M059J (cell line): ENCODE results near the gene SYT6. TPM values are rescaled to one million over a fixed set of nuclear protein-coding genes. Genes with fewer than 3 reads are reported as not detected.
"Not testable (repeated sequence)": the region's sequence is repeated elsewhere in the genome, so short reads cannot be mapped to it uniquely, and the experiment has no call there.

ENCODE experiments used
- DNase-seq: peaks from one replicate; pipeline ENCODE4 v3.0.0-alpha.2; 2012; ENCODE audit warnings: low read depth
- total RNA-seq: library from RNA; depleted of rRNA; stranded (reverse); fragments of >200 nt; shearing (Covaris generic); gene quantifications from 2 replicates; pipeline ENCODE4 v1.2.3, GENCODE V29; 2014; rRNA removed

The SYT6 gene
- total RNA-seq, 1 experiment from 2014 or later = not detected

DNA sequence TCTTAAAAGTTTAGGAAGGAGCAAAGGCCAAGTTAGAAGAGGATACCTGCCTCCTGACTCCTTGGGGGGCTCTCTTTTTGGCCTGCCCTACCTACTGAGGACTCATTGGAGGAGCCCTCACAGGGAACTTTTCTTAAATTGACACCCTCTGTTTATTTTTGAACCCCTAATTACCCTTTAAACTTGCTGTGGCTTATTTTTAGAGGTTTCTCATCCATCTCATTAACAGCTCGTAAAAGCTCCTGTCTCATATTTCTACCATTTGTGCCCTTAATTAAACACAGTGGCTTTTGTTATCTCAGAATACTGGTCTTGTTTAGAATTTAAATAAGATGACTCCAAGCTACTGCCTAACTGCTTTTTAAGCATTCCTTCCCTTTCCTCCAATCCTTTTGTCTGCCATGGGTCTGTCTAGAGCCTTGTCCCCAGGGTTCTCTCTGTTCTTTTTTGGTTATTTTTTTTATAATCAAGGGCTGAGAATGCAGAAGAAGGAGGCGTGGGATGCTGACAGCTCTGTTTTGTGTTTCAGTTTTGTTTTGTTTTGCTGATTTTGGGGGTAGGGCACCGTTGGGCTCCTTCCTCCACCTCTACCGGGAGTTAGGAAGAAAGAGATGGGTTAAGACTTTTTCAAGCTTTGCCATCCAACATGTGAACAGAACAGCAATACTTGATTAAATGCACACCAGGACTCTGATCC, 78.0 kb downstream of the SYT6 start:
- DNase-seq = no peak

- DNase-seq = no peak
Measured at GRCh38 chr1:114075105-114075504, 78.6 kb downstream of the SYT6 start.

GRCh38 chr1:114072246-114072645, 81.4 kb downstream of the SYT6 start:
- DNase-seq = no peak

GRCh38 chr1:114069762-114070161, 83.9 kb downstream of the SYT6 start:
- DNase-seq = not testable (repeated sequence)

DNA sequence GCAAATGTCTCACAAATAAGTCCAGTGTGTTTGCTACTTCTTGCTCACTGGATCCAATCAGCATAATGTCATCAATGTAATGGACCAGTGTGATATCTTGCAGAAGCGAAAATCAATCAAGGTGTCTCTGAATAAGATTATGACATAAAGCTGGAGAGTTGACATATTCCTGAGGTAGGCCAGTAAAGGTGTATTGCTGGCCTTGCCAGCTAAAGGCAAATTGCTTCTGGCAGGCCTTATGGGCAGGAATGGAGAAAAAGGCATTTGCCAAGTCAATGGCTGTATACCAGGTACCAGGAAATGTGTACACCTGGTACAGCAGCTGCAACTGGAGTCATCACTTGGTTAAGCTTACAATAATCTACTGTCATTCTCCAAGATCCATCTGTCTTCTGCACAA, 85.0 kb downstream of the SYT6 start:
- not testable (repeated sequence) for DNase-seq

GRCh38 chr1:114065671-114066070, 88.0 kb downstream of the SYT6 start:
- not testable (repeated sequence) for DNase-seq

GRCh38 chr1:114063544-114063943, 90.1 kb downstream of the SYT6 start:
- no peak for DNase-seq

DNA sequence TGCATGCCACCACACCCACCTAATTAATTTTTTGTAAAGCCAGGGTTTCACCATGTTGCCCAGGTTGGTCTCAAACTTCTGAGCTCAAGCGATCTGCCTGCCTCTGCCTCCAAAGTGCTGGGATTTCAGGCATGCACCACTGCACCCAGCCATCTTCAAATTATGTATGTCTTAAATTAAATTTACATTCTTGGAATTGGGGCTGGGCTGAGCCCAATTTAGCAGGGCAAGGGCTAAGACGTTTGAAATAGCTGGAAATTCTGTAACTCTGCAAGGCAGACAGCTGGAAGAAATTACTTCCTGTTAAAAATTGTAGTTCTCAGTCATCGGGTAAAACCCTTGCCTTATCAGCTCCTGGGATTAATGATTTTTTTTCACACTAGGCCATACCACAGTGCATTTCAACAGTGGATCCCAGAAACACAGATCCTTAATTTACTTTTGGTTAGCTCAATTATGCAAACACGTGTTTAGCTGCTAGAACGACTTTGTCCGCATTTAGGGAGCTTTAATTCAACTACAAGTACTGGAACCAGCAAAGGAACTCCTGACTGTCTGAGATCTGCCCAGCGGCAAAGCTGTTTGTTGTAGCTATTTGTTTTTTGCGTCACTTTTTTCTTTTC, 91.1 kb downstream of the SYT6 start:
- no peak for DNase-seq

DNA sequence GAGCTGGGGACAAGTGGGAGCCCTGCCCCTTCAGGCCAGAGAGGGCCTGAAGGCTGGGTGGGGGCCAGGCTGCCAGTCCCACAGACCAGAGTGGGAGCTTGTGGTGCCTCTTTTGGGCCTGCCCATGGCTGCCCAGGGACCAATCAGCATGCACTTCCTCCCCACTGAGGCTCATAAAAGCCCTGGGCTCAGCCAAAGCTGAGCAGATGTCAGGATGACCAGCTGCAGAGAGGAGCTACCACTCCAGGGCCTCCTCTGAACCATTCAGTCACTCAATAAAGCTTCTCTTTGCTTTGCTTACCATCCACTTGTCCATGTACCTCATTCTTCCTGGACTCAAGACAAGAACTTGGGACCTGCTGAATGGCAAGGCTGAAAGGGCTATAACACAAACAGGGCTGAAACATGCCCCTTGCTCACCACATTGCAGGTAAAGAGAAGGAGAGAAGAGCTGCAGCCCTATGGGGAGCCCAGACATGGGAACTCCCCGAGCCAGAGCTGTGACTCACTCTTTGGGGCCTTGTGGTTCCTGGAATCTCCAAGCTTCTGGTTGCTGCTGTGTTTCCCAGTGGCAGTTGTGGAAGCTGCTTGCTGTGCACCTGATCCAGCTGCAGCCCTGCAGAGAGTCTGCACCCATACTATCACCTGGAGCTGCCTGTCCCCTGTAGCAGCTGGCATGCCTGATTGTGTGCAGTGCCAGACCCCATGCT, 92.4 kb downstream of the SYT6 start:
- peak; percentile 39 for DNase-seq

DNA sequence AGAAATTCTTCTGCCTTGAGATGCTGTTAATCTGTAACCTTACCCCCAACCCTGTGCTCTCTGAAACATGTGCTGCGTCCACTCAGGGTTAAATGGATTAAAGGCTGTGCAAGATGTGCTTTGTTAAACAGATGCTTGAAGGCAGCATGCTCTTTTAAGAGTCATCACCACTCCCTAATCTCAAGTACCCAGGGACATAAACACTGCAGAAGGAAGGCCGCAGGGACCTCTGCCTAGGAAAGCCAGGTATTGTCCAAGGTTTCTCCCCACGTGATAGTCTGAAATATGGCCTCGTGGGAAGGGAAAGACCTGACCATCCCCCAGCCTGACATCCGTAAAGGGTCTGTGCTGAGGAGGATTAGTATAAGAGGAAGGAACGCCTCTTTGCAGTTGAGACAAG, 95.4 kb downstream of the SYT6 start:
- DNase-seq = not testable (repeated sequence)

DNA sequence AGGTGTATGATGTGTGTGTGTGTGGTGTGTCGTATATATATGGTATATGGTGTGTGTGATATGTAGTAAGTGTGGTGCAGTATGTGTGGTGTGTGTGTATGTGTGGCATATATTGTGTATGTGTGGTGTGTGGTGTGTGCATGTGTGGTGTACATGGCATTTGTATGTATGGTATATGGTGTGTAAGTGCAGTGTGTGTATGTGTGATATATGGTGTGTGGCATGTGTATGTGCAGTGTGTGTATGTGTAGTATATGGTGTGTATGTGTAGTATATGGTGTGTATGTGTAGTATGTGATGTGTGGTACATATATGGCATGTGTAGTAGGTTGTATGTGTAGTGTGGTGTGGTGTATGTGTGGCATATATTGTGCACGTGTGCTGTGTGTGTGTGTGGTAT, 99.5 kb downstream of the SYT6 start:
- no peak for DNase-seq

GRCh38 chr1:114048232-114048631, 105.4 kb downstream of the SYT6 start:
- DNase-seq = no peak

- DNase-seq = no peak
Measured at GRCh38 chr1:114043548-114043947, 110.1 kb downstream of the SYT6 start.

DNA sequence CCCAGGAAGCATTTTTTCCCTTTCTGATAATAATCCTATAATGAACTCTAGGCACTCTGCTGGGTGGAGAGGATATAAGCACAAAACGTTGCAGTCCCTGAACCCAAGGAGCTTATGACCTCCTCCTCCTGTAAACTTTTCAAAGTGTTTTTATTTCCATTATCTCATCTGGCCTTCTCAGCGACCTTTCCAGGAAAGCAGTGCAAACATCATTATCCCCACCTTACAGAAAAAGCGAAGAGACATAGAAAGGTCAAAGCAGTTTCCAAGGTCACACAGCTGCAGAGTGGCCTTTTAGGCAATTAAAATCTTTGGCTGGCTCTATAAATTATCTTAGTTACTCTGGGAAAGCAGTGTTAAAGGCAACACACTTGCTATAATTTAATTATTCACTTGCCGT, 110.6 kb downstream of the SYT6 start:
- no peak for DNase-seq

- no peak for DNase-seq
Measured at GRCh38 chr1:114040273-114041015, 113.2 kb downstream of the SYT6 start.

Other genes starting within 250 kb of the SYT6 start
- 17.9 and 18.9 TPM in 2 replicates for gene AP4B1, start 249.1 kb downstream of the SYT6 start, total RNA-seq
- gene DCLRE1B, start 248.5 kb downstream of the SYT6 start, total RNA-seq = 16.9 and 19.2 TPM in 2 replicates
- gene HIPK1, start 224.5 kb downstream of the SYT6 start, total RNA-seq = 26.2 and 34.9 TPM in 2 replicates
- gene OLFML3, start 174.4 kb downstream of the SYT6 start, total RNA-seq = 2.2 and 5.2 TPM in 2 replicates